Astrocyte of the cerebellum (primary cell): Measurements from ENCODE around the gene PDE6A.

Source experiments
- DNase-seq: peaks from one replicate; pipeline ENCODE4 v3.0.0-alpha.2; 2011; ENCODE audit warnings: low read depth
- H3K4me3 ChIP-seq: 2 replicates; pipeline ENCODE4 v1.5.1; 2011; ENCODE audit warnings: mild to moderate bottlenecking, low read depth, low read length, moderate library complexity
- in situ Hi-C: cut with HindIII; loops from 2 replicates; pipeline ENCODE4 v1.10.0; 2017; ENCODE audit warnings: low sequenced_read_pairs
- TF ChIP-seq, protein P1 (sequence below): IDR thresholded peaks from 2 replicates; pipeline ENCODE4 v1.5.1; 2012; ENCODE audit warnings: low read length, low read depth, moderate library complexity, mild to moderate bottlenecking; ENCODE audit errors: missing control alignments

The PDE6A gene

GRCh38 chr5:149917073-149917676 lies 27.4 kb downstream of the PDE6A start:
- in situ Hi-C loops = no loop called here
- TF ChIP-seq, protein P1, sequence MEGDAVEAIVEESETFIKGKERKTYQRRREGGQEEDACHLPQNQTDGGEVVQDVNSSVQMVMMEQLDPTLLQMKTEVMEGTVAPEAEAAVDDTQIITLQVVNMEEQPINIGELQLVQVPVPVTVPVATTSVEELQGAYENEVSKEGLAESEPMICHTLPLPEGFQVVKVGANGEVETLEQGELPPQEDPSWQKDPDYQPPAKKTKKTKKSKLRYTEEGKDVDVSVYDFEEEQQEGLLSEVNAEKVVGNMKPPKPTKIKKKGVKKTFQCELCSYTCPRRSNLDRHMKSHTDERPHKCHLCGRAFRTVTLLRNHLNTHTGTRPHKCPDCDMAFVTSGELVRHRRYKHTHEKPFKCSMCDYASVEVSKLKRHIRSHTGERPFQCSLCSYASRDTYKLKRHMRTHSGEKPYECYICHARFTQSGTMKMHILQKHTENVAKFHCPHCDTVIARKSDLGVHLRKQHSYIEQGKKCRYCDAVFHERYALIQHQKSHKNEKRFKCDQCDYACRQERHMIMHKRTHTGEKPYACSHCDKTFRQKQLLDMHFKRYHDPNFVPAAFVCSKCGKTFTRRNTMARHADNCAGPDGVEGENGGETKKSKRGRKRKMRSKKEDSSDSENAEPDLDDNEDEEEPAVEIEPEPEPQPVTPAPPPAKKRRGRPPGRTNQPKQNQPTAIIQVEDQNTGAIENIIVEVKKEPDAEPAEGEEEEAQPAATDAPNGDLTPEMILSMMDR = no peak
- no peak overlapping the region for H3K4me3 ChIP-seq
- no peak for DNase-seq

DNA sequence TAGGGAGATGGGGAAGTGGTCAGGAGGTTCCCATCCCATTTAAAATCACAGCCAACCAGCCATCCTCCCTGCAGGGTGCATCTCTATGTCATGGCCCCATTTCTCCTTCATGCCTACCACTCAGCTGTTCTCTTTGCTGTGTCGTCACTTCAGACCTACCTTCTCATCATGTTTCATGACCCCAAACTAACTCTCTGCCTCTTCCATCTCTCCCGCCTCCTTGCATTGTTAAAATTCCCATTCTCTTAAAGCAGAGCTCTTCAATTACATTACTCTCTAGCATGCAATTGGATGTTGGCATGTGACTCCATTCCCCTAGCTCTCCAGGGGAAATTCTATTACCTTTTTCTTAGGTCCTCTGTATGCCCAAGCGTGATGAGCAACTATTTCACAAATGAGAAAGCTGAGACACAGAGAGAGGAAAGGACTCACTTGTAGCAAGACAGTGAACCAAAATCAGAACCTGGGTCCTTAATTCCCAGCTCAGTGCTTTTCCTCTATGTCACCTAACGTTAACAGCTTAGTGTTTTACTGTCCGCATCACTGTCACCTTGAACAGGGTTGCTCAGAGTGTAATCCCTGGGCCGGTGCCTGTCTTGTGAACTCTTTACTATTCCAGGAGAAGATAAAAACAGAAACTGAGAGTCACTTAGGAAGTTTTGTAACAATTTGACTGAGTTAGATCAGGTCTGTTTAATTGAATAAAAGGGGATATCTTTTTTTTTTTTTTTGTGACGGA lies 28.1 kb downstream of the PDE6A start:
- in situ Hi-C loops = no loop called here
- TF ChIP-seq, protein P1 = no peak
- no peak overlapping the region for H3K4me3 ChIP-seq
- DNase-seq = no peak

GRCh38 chr5:149915392-149916260 lies 29.0 kb downstream of the PDE6A start:
- TF ChIP-seq, protein P1 = no peak
- no peak overlapping the region for H3K4me3 ChIP-seq
- in situ Hi-C loops = no loop called here
- DNase-seq = no peak

DNA sequence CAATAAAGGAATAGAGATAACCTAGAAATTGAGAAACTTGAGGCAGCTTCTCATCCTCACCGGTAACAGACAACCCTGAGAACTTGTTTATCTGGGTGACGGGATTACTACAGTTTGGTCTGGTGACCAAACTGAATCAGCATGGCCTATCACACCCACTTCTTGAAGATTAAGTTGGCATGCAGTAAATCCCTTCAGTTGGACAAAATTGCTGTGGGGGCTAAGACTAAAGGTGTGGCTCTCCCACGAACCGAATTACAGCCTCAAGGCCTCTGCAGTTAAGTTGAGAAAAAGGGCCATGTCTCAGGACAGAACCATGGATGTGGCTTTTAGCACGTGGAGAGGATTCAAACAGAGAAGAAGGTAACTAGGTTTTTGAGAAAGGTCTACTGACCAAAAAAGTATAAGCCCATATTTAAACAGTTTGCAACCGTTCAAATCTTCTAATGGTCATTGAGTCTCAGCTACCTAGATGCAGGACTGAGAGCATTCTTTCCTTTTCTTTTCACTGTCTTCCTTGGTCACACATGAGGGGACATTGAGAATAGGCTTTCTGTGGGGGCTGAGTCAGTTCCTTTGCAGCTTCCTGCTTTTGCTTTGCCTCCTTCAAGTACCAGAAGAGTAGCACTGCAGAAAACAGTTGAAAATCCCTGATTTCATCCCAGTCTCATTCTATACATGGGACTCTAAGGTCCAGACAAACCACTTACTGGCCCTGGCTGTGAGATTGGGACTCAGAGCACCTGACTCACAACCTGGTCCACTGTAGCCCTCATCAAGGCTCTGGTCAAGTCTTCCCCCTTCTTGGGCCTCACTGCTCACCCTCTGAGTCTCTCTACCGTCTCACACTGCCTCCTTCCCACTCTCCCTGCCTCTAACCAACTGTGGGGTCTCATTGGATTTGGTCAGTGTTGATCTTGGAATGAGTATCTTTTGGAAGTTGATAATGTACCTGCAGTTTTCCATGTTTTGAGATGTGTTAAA lies 30.9 kb downstream of the PDE6A start:
- in situ Hi-C loops = no loop called here
- H3K4me3 ChIP-seq = no peak overlapping the region
- TF ChIP-seq, protein P1 = no peak
- DNase-seq = no peak

GRCh38 chr5:149912226-149912871 lies 32.2 kb downstream of the PDE6A start:
- TF ChIP-seq, protein P1 = no peak
- in situ Hi-C loops = no loop called here
- DNase-seq = no peak
- no peak overlapping the region for H3K4me3 ChIP-seq
